ENCODE data around the gene ALKBH3.

The ALKBH3 gene

DNA sequence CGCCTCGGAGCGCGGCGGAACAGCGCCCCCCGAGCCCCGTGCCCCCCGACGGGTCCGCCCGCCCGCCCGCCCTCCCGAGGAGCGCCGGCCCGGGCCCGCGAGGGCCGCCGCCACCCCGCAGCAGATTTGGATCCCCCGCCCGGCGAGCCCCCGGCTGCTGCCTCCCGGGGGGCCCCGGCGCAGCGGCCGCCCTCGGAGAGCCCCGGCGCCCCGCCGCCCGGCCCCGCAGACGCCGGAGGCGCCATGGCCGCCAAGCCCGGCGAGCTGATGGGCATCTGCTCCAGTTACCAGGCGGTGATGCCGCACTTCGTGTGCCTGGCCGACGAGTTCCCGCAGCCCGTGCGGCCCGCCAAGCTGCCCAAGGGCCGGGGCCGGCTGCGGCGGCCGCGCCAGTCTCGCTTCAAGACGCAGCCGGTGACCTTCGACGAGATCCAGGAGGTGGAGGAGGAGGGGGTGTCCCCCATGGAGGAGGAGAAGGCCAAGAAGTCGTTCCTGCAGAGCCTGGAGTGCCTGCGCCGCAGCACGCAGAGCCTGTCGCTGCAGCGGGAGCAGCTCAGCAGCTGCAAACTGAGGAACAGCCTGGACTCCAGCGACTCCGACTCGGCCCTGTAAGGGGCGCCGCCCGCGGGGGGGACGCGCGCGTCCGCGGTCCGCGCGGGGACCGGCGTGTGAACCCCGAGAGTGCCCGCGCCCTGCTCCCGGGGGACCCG is 62.2 kb downstream of the ALKBH3 start:
- Mint-ChIP-seq H3K4me1 (peaks cover 36% of the 10 kb centered on the region), H3K9me3 (no peaks in the 10 kb centered on the region), H3K36me3 (ENCODE audit: low read depth) (no peaks in the 10 kb centered on the region), H3K27ac (no peak overlapping the region), H3K4me3 (peak overlapping the region; percentile 78), H3K27me3 (ENCODE audit: low read depth, poor library complexity) (peaks cover 88% of the 10 kb centered on the region)
- DNase-seq, result peak; percentile 51
- TF ChIP-seq, protein P1, sequence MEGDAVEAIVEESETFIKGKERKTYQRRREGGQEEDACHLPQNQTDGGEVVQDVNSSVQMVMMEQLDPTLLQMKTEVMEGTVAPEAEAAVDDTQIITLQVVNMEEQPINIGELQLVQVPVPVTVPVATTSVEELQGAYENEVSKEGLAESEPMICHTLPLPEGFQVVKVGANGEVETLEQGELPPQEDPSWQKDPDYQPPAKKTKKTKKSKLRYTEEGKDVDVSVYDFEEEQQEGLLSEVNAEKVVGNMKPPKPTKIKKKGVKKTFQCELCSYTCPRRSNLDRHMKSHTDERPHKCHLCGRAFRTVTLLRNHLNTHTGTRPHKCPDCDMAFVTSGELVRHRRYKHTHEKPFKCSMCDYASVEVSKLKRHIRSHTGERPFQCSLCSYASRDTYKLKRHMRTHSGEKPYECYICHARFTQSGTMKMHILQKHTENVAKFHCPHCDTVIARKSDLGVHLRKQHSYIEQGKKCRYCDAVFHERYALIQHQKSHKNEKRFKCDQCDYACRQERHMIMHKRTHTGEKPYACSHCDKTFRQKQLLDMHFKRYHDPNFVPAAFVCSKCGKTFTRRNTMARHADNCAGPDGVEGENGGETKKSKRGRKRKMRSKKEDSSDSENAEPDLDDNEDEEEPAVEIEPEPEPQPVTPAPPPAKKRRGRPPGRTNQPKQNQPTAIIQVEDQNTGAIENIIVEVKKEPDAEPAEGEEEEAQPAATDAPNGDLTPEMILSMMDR (IDR thresholded peaks at IDR 0.05), result no peak

DNA sequence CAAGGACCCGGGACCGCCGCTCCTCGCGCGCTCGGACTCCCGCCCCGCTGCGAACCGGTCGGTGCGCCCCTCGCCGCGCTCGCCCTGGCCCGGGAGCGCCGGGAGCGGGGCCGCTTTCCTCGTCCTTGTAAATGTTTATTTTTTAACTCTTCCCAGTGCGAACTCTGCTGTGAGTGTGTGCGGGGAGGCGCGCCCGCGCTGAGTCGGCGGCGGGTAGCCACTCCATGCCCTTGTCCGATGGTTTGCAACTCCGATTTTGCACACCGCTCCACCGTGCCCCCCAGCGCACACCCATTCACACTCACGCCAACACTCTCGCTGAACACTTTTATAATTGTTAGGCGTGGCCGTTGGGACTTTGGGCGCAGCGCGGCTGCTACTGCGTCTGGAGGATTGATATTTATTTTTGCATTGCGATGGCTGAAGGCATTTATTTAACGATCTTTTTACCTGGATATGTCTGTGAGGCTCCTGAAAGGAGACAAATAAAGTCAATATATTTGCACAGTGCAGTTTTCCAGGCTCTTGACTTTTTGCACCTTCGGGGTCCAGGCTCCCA is 62.8 kb downstream of the ALKBH3 start:
- Mint-ChIP-seq H3K4me1 (peaks cover 42% of the 10 kb centered on the region), H3K27ac (peak overlapping the region; percentile 54), H3K36me3 (ENCODE audit: low read depth) (no peaks in the 10 kb centered on the region), H3K4me3 (peak overlapping the region; percentile 95), H3K9me3 (no peaks in the 10 kb centered on the region), H3K27me3 (ENCODE audit: low read depth, poor library complexity) (peaks cover 83% of the 10 kb centered on the region)
- TF ChIP-seq, protein P1 (IDR thresholded peaks at IDR 0.05), result no peak
- DNase-seq, result no peak

DNA sequence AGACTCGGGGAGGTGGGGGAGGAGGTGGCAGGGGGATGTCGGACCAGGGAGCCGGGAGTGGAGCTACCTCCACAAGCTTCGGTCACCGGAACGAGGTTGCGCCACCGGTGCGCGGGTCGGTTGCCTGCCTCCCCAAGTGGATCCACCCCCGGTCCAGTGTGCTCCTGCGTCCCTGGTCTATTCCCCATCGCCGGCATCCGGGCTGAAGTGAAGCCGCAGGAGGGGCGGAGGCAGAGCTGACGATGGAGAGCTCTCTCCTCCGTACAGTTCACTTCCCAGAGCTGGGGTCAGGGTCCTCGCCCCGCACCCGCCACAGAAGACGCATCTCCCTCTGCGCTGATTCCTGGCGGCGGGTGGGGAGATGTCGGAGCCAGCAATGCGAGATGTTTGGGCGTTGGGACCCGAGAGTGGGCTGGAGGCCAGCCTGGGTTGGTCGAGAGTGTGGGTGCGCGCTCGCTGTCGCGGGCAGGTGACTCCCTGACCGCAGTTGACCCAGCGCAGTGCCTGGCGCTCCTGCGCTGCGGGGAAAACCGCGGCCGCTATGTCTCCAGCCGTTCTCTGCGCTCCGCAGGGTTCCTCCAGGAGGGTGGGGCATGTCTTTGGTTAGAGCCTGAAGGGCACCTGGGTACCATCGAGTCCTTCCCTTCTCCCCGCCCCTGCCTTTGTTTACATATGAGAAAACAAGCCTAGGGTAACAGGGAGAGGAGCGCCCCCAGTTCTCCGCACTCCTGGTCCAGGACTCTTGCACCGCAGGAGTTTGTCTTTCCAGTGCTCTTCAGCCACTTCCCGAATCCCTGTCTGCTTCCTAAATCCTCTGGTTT is 63.5 kb downstream of the ALKBH3 start:
- no peak overlapping the region for H3K27ac Mint-ChIP-seq
- peak overlapping the region; percentile 95 for H3K4me3 Mint-ChIP-seq
- TF ChIP-seq, protein P1 (IDR thresholded peaks at IDR 0.05), result no peak
- no peaks in the 10 kb centered on the region for H3K9me3 Mint-ChIP-seq
- peaks cover 49% of the 10 kb centered on the region for H3K4me1 Mint-ChIP-seq
- no peaks in the 10 kb centered on the region for H3K36me3 Mint-ChIP-seq (ENCODE audit: low read depth)
- peak; percentile 36 for DNase-seq
- peaks cover 81% of the 10 kb centered on the region for H3K27me3 Mint-ChIP-seq (ENCODE audit: low read depth, poor library complexity)

DNA sequence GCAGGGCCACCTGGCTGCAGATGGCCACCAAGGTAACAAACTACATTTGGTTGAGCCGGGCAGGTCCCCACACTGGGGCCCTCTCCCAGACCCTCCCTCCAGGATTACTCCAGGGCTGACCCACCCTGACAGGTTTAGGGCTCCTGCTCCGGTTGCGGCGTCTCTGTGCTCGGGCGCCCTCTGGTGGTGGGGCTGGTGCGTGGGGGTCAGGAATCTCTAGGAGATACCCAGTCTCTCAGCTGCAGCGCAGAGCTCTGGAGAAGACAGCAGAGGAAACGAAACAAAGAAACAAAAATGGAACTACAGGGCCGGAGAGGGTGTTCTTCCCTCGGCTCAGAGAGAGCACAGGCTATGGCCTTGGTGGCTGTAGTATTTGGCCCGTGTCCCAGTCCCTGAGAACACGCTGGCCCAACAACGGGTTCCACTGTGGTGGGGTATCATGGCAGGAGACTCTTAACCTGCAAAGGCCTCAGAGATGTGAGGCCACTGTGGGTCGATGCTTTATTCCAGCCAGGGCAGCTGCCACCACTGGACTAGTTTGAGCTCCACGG is 64.2 kb downstream of the ALKBH3 start:
- Mint-ChIP-seq H3K36me3 (ENCODE audit: low read depth) (no peaks in the 10 kb centered on the region), H3K4me3 (peak overlapping the region; percentile 95), H3K9me3 (no peaks in the 10 kb centered on the region), H3K27ac (no peak overlapping the region), H3K27me3 (ENCODE audit: low read depth, poor library complexity) (peaks cover 80% of the 10 kb centered on the region), H3K4me1 (peaks cover 53% of the 10 kb centered on the region)
- peak; percentile 62 for DNase-seq
- TF ChIP-seq, protein P1 (IDR thresholded peaks at IDR 0.05), result peak; percentile 77

DNA sequence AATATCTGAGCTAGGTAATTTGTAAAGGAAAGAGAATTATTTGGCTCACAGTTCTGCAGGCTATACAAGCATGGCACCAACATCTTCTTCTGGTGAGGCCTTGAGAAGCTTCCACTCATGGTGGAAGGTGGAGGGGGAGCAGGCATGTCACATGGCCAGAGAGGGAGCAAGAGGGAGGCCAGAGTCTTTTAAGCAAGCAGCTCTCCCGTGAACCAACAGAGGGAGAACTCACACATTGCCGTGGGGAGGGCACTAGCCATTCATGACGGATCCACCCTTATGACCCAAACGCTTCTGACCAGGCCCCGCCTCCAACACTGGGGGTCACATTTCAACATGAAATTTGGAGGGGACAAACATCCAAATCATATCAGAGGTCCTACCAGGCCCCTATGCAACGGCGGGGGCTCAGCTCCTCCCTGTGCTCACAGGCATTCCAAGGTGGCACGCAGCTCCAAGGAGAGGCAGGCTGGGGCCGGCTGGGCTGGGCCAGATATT is 66.4 kb downstream of the ALKBH3 start:
- no peaks in the 10 kb centered on the region for H3K9me3 Mint-ChIP-seq
- H3K27ac Mint-ChIP-seq, result no peak overlapping the region
- H3K27me3 Mint-ChIP-seq (ENCODE audit: low read depth, poor library complexity), result peaks cover 71% of the 10 kb centered on the region
- H3K36me3 Mint-ChIP-seq (ENCODE audit: low read depth), result no peaks in the 10 kb centered on the region
- H3K4me1 Mint-ChIP-seq, result peaks cover 45% of the 10 kb centered on the region
- peak; percentile 22 for DNase-seq
- no peak overlapping the region for H3K4me3 Mint-ChIP-seq
- TF ChIP-seq, protein P1 (IDR thresholded peaks at IDR 0.05), result peak; percentile 9
